NCI-H1436 (cell line): Measurements from ENCODE around the gene OSBPL10.
"Not testable (repeated sequence)": the region's sequence is repeated elsewhere in the genome, so short reads cannot be mapped to it uniquely, and the experiment has no call there.

Experiments used
- DNase-seq: peaks from one replicate; lab custom pipeline; 2025; lab: John Stamatoyannopoulos, UW

OSBPL10 gene

DNA sequence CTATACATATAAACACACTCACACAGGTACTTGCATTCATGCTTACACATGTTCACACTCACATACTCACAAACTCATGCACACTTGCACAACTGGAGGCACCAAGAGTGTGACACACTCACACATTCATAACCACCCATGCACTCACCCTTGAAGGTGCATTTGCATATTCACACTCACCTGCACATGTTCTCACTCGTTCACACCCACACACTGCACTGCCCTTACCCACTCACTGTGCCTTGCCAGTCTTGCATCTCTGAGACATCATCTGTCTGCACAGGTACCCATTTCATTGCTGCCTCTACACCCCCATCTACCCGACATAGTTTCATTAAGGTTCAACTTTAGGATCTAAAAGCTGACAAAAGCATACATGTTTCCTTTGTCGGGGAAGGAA, 95.8 kb downstream of the OSBPL10 start:
- DNase-seq: no peak

DNA sequence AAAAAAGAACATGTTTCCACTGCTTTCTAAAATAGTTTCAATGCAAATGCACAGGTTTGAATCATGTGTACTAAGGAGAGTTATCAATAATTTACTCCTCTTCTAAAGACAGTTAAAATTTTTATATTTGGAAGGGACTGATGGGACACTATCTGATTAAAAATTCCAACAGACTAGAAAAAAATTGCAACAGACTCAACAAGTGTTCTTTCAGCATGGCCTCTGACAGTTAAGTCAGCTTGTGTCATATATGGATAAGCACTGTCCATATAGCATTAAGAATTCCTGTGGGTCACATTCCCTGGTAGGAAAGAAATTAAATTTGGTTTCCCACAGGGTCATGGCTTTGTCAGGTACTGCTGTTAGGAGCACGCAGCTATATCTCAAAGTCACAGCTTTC, 96.8 kb downstream of the OSBPL10 start:
- no peak for DNase-seq

DNA sequence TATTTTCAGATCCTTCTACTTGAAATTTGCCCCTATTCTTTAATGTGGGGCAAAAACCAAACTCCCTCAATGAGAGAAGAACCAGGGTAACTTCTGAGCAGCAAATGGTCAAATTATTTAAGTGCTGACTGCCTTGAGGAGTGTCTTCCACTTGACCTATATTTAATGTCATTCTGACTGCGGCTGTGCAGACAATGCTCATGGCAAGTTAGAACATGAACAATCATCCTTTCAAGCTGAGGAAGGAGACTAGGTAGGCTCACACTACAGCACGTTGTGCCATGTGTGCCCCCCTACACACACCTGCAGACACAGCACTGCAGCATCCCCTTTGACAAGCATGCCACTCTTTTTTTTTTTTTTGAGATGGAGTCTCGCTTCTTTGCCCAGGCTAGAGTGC, 98.2 kb downstream of the OSBPL10 start:
- no peak for DNase-seq

DNA sequence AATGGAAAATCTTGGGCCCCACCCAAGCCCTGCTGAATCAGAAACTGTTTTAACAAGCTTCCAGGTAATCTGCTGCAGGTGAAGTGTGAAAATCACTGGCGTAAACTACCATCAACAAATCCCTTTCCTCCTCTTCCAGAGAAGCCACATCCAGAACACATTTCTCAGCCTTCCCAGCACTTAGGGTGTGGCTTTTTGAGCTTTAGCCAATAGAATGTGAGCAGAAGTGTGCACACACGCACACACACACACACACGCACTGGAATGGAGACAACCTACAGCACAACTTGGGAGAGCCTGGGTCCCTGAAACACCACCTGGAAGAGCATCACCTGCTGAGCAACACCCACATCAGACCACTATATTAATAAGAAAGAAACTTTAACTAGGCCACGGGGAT, 98.6 kb downstream of the OSBPL10 start:
- DNase-seq: no peak

DNA sequence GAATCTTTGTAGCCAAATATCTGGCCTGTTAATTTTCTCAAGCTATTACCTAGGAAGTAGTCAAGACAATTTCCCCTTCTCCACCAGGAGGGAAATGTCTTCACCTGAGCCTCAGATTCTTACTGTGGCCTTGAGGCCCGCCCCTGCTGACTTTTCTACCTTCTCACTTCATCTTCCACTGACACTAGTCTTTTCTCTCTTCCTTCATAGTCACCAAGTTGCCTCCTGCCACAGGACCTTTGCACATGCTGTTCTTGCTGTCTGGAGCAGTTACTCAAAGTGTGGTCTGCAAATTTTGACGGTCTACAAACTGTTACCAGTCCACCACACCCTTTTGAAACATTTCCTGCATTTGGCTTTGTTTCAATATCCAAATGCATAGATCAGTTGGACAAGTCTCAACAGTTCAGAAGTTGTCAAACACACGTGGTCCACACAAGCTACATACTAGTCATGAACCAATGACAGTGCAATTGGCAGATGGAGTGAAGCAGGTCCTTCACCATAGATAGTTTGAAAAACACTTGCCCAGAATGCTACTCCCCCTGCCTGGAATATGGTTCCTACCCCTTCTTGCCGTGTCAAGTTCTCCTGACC, 100.5 kb downstream of the OSBPL10 start:
- no peak for DNase-seq

GRCh38 chr3:31880020-31880419, 101.0 kb downstream of the OSBPL10 start:
- DNase-seq: no peak

DNA sequence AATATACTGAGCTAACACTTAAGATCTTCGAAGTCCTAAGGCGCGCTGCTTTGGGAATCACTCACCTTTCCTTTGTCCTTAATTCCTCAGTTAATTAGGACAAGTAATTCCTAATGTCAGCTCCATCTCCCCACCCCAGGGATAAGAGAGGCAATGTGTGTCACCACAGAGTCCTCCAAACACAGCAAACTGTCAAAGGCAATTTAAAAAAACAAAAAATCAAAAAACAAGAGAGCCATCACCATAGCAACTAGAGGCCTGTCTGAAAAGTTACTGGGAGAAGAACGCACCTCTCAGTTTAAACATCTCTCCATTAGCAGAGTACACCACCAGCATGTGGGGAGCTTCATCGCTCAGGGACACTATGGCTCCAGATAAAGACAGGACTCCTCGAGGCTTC, 101.7 kb downstream of the OSBPL10 start:
- no peak for DNase-seq

GRCh38 chr3:31878231-31878838, 102.7 kb downstream of the OSBPL10 start:
- DNase-seq: no peak

DNA sequence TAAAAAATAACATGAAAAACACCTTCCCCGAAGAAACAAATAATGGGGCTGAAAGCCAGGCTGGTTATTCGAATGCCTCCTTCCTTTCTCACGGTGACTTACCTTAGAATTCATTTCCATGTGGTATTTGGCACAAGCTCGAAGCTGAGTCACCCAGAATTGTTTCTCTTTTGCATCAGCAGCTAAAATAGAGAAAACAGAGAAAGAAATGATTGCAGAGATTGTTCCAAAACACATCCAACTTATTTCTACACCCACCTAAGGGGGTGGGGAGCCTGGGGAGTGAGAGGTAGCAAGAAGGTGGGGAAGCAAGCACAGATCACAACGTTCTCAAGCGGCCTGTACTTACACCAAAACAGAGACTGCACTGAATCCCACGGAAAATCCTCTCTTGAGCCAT, 104.7 kb downstream of the OSBPL10 start:
- DNase-seq: no peak

DNA sequence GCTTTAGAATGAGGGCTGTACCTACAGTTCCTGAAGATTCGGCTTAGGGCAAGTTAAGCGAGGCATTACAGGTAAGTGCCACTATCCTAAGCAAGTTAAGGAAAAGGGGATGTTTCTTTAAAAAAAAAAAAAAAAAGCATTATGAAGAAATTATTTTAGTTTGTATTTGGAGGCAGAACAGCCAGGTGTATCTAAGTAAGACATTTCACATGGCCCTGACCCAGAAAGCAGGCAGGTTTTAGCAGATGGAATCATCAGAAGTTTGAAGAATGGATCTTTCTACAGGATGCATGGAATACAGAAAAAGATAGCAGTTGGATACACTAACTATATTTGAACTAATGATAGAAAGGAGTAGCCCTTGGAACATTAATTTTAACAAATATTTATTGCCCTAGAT, 105.6 kb downstream of the OSBPL10 start:
- DNase-seq: no peak

GRCh38 chr3:31873254-31873820, 107.7 kb downstream of the OSBPL10 start:
- DNase-seq: no peak

GRCh38 chr3:31871939-31872507, 109.0 kb downstream of the OSBPL10 start:
- DNase-seq: no peak

DNA sequence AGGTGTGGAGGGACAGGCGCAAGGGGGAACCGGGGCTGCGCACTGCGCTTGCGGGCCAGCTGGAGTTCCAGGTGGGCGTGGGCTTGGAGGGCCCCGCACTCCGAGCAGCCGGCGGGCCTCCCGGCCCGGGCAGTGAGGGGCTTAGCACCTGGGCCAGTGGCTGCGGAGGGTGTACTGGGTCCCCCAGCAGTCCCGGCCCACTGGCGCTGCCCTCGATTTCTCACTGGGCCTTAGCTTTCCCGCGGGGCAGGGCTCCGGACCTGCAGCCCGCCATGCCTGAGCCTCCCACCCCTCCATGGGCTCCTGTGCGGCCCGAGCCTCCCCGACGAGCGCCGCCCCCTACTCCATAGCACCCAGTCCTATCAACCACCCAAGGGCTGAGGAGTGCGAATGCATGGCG, 111.0 kb downstream of the OSBPL10 start:
- not testable (repeated sequence) for DNase-seq

- DNase-seq: no peak
These were observed 112.8 kb downstream of the OSBPL10 start for GRCh38 chr3:31868236-31868635.

DNA sequence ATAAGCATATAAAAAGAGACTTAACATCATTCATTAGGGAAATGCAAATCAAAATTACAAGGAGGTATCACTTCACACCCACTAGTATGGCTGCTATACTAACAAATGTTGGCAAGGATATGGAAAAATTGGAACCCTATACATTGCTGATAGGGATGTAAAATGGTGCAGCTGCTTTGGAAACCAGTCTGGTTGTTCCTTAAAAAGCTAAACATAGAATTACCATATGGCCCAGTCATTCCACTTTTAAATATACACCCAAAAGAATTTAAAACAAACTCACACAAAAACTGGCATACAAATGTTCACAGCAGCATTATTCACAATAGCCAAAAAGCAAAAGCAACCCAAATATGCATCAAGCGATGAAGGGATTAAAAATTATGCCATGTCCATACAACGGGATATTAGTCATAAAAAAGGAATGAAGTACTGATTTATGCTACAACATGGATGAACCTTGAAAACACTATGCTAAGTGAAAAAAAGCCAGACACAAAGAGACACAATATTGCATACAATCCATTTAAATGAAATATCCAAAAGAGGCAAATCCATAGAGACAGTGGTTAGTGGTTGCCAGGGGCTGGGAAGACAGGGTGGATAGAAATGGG, 118.3 kb downstream of the OSBPL10 start:
- DNase-seq: no peak

- DNase-seq: no peak
These were observed 119.2 kb downstream of the OSBPL10 start for GRCh38 chr3:31861826-31862225.

GRCh38 chr3:31860642-31861041, 120.4 kb downstream of the OSBPL10 start:
- DNase-seq: not testable (repeated sequence)

- no peak for DNase-seq
These were observed 121.8 kb downstream of the OSBPL10 start for GRCh38 chr3:31859245-31859644.

- no peak for DNase-seq
These were observed 122.6 kb downstream of the OSBPL10 start for GRCh38 chr3:31858439-31858838.

GRCh38 chr3:31853580-31853979, 127.5 kb downstream of the OSBPL10 start:
- DNase-seq: no peak

DNA sequence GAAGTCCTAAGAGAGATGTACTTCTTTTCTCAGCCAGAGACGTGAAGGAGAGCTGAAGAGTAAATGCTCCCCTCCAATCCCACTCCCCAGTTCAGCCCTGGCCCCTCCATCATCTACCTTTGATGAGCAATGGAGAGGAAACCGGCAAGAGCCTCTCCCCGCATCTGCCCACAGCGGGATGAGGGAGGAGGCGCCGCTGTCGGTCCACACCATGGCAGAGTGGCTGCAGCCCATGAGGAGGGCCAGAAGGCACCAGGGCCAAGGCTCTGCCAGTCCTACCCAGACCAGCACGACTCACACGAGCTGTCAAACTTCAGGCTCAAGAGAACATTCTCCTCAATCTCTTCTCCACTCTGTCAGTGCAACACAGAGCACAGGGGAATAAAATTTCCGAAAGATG, 129.8 kb downstream of the OSBPL10 start:
- no peak for DNase-seq

GRCh38 chr3:31848911-31849310, 132.2 kb downstream of the OSBPL10 start:
- DNase-seq: no peak

DNA sequence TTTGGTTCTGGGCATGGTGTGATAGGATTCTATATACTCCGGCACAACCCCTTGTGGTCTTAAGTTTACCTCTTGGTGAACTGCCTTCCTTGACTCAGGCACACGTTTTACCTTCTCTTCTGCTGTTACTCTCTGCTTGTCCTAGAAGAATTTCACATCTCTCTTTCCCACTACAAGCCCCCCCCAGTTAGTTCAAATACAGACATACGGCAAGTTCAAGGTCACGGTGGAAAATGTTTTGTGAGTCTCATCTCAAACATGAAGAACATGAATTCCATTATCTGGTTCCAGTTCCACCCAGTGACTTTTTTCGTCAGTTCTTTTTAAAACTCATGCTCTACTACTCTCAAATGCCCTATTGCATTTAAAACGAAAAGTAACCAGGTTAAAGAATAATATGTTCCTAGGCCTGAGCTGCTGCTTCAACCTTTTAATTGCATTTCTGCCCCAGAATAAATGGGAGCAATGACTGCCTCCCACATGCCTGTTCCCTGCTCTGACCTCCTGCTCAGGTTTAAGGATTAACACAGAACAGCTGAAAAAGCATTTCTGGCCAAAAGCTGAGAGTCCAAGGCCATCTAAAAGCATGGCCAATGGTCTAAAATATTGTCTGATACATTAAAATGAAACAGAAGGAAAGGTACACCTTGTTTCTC, 132.8 kb downstream of the OSBPL10 start:
- DNase-seq: no peak
